IPS-18a (cell line): Measurements from ENCODE around the gene EIF4EBP3.

Experiments used
- H3K27ac ChIP-seq: one replicate; pipeline ENCODE4 v1.5.1; 2013; ENCODE audit warnings: low read length
- H3K27me3 ChIP-seq: one replicate; pipeline ENCODE4 v1.6.1; 2013; ENCODE audit warnings: mild to moderate bottlenecking, low read length; ENCODE audit not compliant: control insufficient read depth, insufficient read depth
- H3K36me3 ChIP-seq: one replicate; pipeline ENCODE4 v1.6.1; 2013; ENCODE audit warnings: low read depth, low read length; ENCODE audit not compliant: control insufficient read depth
- H3K4me1 ChIP-seq: one replicate; pipeline ENCODE4 v1.6.1; 2013; ENCODE audit warnings: low read depth, low read length; ENCODE audit not compliant: control insufficient read depth
- H3K4me3 ChIP-seq: one replicate; pipeline ENCODE4 v1.5.1; 2013; ENCODE audit warnings: low read length
- H3K9ac ChIP-seq: one replicate; pipeline ENCODE4 v1.6.1; 2013; ENCODE audit warnings: mild to moderate bottlenecking, low read length, moderate library complexity
- H3K9me3 ChIP-seq: one replicate; pipeline ENCODE4 v1.6.1; 2013; ENCODE audit warnings: low read depth, low read length; ENCODE audit not compliant: control insufficient read depth

The EIF4EBP3 gene

DNA sequence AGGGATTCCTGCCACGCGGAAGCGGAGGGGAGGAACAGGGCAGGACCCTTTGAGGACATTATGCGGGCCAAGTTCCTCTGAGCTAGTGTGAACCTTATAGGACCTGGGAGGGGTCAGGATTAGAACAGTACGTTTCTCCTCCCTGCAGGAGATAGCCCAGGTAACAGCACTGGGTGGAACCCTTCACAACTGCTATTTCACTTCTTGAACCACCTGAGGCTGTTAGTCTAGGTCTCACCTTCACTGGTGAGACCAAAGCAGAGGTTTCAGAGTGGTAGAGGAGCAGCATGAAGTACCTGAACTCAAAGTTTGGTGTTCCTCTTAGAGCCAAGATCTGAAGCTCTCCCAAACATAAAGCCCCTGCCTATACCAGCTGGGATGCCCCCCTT lies 832 bp downstream of the EIF4EBP3 start:
- Histone ChIP-seq H3K4me3 (peak overlapping the region; percentile 63), H3K9me3 (no peaks in the 10 kb centered on the region), H3K36me3 (peaks cover 33% of the 10 kb centered on the region), H3K27me3 (no peaks in the 10 kb centered on the region), H3K9ac (peak overlapping the region; percentile 68), H3K4me1 (peaks cover 9% of the 10 kb centered on the region), H3K27ac (peak overlapping the region; percentile 56)

DNA sequence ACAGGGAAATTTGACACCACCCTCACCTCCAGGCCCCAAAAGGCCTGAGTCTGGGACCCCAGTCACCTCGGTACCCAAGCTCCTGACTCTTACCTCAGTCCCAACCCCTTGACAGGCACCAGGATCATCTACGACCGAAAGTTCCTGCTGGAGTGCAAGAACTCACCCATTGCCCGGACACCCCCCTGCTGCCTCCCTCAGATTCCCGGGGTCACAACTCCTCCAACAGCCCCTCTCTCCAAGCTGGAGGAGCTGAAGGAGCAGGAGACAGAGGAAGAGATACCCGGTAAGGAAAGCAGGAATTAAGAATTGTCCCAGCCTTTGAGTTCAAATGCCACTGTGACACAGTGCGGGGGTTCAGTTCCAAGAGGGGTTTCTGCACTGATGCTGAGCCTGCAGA lies 1.3 kb downstream of the EIF4EBP3 start:
- Histone ChIP-seq H3K4me3 (no peak overlapping the region), H3K36me3 (peaks cover 33% of the 10 kb centered on the region)

DNA sequence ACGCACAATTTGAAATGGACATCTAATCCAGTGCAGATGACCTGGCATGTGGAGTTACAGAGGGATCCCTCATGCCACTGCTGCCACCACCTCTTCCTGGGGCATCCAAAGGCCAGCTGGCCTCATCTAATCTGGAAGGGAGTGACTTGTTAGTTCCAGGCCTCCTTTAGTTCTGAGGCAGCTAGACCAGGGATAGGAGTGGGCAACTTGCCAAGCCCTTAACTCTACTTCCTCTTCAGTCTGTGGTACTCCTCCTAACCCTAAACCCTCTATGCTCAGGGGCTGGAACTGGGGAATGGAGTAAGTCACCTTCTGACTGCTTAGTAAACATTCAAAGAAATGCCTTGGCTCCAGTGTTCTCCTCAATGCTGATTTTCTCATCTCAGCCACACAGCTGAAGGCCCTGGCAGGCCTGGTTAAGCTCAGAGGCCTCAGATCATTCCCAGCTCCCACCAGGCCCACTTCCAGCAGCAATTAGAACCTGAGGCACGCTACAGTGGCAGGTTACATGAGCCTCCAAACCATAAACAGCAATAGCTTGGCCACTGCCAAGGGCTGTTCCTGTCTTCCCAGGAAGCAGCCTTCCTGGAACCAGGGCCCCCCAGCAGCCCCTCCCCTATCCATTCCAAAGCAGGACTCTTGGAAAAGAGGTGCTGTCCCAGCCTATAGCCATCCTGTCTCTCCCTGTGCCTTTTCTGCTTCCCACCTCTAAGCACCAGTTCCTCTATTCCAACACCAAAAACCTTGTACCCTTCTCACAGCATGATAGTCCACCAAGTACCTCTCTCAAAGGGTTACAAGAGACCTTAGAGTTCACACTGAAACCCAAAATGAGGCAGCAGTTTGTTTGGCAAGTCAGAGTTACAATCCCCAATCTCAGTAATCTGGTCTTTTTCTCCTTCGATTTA lies 2.0 kb downstream of the EIF4EBP3 start:
- H3K27ac ChIP-seq, result no peak overlapping the region
- H3K4me3 ChIP-seq, result no peak overlapping the region
- H3K36me3 ChIP-seq, result peaks cover 33% of the 10 kb centered on the region
- no peaks in the 10 kb centered on the region for H3K27me3 ChIP-seq
- no peaks in the 10 kb centered on the region for H3K9me3 ChIP-seq
- H3K9ac ChIP-seq, result no peak overlapping the region
- H3K4me1 ChIP-seq, result peaks cover 9% of the 10 kb centered on the region

More for the DNA sequence above, 1.3 kb downstream of the EIF4EBP3 start:
- no peak overlapping the region for H3K9ac ChIP-seq
- H3K27me3 ChIP-seq, result no peaks in the 10 kb centered on the region
- peaks cover 9% of the 10 kb centered on the region for H3K4me1 ChIP-seq
- no peaks in the 10 kb centered on the region for H3K9me3 ChIP-seq
- no peak overlapping the region for H3K27ac ChIP-seq

DNA sequence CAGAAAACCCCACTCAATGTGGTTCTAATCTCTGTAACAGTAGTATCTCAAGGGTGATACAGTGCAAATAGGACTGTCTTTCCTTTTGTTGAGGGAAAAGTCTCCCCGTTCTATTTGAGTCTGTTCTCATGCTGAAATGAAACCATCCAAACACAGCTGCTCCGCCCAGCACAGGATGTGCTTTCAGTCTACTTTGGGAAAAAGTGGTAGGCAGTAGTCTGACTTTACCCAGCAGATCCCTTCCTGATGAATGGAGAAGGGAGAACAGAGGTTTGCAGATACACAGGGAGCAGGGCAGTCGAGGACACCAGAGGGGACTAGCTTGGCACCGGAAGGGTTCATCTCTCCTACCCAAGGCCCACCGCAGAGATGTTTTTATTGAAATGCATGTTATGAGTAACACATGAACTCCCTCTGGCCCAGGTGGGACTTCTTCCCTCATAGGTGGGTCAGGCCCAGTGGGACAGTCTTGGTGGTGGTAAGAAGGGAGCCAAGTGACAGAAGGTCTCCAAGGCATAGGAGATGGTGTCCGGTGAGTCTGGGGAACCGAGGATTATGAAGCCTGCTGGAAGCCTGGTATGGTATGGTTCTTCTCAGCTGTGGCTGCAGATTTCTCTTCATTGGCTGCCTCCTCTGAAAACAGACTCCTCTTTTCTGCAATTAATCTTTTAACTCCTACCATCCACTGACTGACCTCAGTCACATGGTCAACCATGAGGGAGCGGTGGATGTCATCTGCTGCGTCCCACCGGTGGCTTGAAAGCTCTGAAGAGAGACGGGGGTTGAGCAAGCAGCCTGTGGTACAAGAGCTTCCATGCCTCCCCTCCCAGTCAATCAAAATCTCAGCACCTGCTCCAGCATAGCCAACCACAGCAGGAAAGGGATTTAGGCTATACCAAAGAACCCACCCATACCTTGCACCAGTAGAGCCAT lies 3.0 kb downstream of the EIF4EBP3 start:
- Histone ChIP-seq H3K27ac (no peak overlapping the region), H3K36me3 (peaks cover 33% of the 10 kb centered on the region), H3K27me3 (no peaks in the 10 kb centered on the region), H3K9me3 (no peaks in the 10 kb centered on the region), H3K9ac (no peak overlapping the region), H3K4me3 (no peak overlapping the region), H3K4me1 (peaks cover 9% of the 10 kb centered on the region)

DNA sequence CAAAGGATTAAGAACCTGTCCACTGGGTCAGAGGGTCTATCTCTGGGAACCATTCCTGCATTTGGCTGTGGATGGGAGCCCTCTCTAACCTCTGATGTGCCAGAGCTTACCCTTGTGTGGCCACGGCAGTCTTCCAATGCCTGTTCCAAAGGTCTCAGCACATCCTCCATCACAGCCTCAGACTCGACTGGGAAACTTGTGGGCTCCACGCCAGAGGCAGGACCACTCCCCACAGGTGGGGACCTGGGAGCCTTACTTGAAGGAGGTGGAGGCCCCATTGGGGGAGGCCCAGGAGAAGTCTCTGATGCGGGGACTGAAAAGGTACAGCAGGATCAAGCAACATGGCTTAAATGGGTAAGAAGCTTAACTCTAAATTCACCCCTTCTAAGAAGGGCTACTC lies 4.4 kb downstream of the EIF4EBP3 start:
- no peaks in the 10 kb centered on the region for H3K9me3 ChIP-seq
- H3K4me3 ChIP-seq, result no peak overlapping the region
- peaks cover 33% of the 10 kb centered on the region for H3K36me3 ChIP-seq
- no peak overlapping the region for H3K9ac ChIP-seq
- H3K27ac ChIP-seq, result no peak overlapping the region
- peaks cover 16% of the 10 kb centered on the region for H3K4me1 ChIP-seq
- H3K27me3 ChIP-seq, result no peaks in the 10 kb centered on the region

DNA sequence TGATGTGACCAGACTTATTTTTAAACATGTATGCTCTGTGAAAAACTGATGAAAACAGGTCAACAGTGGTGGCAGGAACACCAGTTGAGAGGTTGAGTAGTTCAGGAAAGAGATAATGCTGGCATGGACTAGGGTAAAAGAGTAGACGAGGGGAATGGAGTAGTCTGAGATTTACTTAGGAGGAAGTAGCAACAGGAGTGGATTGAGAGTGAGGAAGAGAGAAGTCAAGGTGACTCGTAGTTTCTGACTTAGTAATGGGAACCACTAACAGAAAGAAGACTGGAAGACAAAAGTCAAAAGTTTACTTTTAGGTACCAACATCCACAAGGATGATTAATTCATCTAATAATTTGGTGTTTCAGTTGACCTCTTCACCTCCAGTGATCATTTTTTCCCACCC lies 6.2 kb downstream of the EIF4EBP3 start:
- no peak overlapping the region for H3K9ac ChIP-seq
- peaks cover 33% of the 10 kb centered on the region for H3K36me3 ChIP-seq

DNA sequence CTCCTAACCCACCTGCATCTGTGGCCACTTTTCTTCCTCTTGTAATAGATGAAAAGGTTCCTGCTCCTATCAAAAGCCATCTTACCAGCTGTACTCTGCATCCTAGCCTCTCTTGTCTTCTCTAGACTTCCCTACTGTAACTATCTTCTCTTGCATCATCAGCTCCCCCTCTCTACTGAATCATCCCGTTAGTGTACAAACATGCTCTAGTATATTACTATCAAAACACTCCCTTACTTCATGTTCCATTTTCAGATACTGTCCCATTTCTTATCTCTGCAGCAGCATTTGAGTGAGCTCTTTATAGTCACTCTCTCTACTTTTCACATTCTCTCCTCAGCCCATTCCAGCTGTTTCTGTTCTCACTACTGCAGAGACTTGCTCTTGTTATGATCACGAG lies 7.0 kb downstream of the EIF4EBP3 start:
- Histone ChIP-seq H3K27me3 (no peaks in the 10 kb centered on the region), H3K4me3 (no peak overlapping the region), H3K9ac (no peak overlapping the region), H3K4me1 (peaks cover 13% of the 10 kb centered on the region), H3K36me3 (peaks cover 27% of the 10 kb centered on the region), H3K9me3 (no peaks in the 10 kb centered on the region), H3K27ac (no peak overlapping the region)

More for the DNA sequence above, 6.2 kb downstream of the EIF4EBP3 start:
- Histone ChIP-seq H3K4me3 (no peak overlapping the region), H3K4me1 (peaks cover 14% of the 10 kb centered on the region), H3K9me3 (no peaks in the 10 kb centered on the region), H3K27me3 (no peaks in the 10 kb centered on the region), H3K27ac (no peak overlapping the region)

DNA sequence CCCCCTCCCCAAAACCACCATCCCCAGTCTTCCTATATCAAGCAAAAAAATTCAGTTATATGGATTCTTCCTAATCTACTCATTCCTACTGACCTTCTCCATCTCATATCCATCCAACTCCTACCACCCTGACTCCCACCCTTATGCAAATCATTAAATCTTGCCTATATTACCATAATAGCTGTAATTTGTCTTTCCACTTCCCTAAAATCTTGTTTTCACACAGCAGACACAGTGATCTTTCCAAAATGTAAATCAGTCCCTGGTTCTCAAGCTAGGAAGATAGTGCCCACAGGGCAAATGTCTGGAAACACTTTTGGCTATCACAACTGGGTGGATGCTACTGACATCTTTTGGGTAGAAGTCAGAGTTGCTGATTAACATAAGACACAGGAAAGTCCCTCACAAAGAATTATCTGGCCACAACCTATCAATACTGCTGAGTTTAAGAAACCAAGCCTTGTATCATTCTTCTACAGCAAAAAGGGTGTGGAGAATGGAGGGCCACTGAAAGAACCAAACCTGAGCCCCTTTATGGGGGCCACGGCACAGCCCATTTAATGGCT lies 8.4 kb downstream of the EIF4EBP3 start:
- H3K9ac ChIP-seq, result peak overlapping the region; percentile 81
- peaks cover 13% of the 10 kb centered on the region for H3K4me1 ChIP-seq
- H3K27ac ChIP-seq, result no peak overlapping the region
- peak overlapping the region; percentile 78 for H3K4me3 ChIP-seq
- peaks cover 13% of the 10 kb centered on the region for H3K36me3 ChIP-seq
- no peaks in the 10 kb centered on the region for H3K9me3 ChIP-seq
- H3K27me3 ChIP-seq, result no peaks in the 10 kb centered on the region

DNA sequence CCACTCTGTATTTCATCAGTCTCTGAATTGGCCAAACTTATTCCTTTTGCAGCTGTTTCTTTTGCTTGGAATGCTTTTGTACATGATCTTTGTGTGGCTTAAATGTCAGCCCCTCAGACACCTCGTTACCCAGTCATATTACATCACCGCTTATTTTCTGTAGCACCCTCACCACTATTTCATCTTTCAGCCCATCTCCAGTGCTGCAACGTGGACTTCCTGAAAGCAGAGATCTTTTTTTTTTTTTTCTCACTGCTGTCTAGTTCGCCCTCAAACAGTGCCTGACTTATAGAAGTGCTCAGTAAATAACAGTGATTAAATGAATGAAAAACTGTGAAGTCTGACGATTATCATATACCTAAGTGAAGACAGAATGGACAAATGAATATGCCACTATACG lies 9.0 kb downstream of the EIF4EBP3 start:
- Histone ChIP-seq H3K9me3 (no peaks in the 10 kb centered on the region), H3K27me3 (no peaks in the 10 kb centered on the region), H3K4me3 (peak overlapping the region; percentile 78), H3K36me3 (peaks cover 7% of the 10 kb centered on the region), H3K9ac (peak overlapping the region; percentile 81), H3K27ac (no peak overlapping the region), H3K4me1 (peaks cover 13% of the 10 kb centered on the region)

DNA sequence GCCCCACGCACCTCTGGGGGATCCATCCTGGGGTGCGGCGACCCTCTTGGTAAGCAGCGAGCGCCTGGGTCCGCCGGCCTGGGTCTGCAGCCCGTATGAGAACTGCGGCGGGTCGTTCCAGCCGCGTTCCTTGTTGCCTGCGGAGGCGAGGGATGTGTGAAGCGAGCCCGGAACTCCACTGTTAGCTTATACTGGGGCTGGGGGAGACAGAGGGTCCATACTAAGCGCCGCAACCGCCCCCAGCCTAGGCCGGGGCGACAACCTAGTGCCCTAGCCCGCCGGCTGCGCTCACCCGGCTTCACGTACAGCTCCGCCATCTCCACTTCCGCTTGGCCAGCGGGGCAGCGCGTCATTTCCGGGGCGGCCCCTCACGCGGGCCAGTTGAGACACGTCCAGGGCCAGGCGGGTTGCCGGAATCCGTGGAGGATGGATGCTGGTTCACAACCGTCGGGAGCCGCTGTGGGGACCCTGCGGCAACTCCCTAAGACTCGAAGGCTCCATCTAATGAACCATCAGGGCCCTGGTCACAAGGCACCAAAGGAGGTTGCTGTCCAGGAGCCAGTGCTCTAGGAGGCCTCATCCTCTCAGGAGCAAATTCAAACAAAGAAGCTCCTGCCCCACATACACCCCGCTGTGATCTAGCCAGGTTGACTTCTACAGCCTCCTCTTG lies 9.8 kb downstream of the EIF4EBP3 start, which contains the start of gene SRA1:
SRA1 (minus strand) TSS at position 338 of the 670 bp plus-strand sequence; CDS start at position 317, 21 bp downstream.
- no peaks in the 10 kb centered on the region for H3K36me3 ChIP-seq
- peak within 1 kb of the TSS; percentile 87 for H3K27ac ChIP-seq
- H3K9ac ChIP-seq, result peak within 1 kb of the TSS; percentile 81
- H3K9me3 ChIP-seq, result no peaks in the 10 kb centered on the region
- no peaks in the 10 kb centered on the region for H3K27me3 ChIP-seq
- peak within 1 kb of the TSS; percentile 78 for H3K4me3 ChIP-seq
- H3K4me1 ChIP-seq, result peaks cover 13% of the 10 kb centered on the region

DNA sequence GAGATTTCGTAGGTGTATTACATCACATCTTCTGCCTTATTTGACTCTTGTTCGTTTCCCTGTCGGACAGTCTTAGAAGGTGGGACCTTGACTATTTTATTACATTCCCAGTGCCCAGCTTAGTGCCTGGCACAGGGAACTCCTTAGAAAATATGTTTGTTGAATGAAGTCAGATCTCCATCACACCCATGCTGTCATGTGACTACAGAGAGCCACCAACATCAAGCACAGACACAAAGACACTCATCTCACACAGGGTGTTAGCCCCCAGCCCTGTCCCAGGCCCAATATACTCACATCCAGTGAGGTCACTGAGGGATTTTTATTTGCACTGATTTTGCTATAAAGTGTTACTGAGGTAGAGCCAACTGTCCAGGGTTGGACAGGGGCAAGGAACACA lies 10.5 kb downstream of the EIF4EBP3 start:
- Histone ChIP-seq H3K27ac (peak overlapping the region; percentile 87), H3K27me3 (no peaks in the 10 kb centered on the region), H3K9ac (peak overlapping the region; percentile 81), H3K4me3 (peak overlapping the region; percentile 78), H3K9me3 (no peaks in the 10 kb centered on the region), H3K4me1 (peaks cover 13% of the 10 kb centered on the region), H3K36me3 (no peaks in the 10 kb centered on the region)
